ENCODE data around the gene DESI1.
"Not testable (repeated sequence)": the region's sequence is repeated elsewhere in the genome, so short reads cannot be mapped to it uniquely, and the experiment has no call there.

The DESI1 gene

GRCh38 chr22:41564563-41564962, 56.3 kb downstream of the DESI1 start:
- no peaks in the 10 kb centered on the region for H3K9me3 Mint-ChIP-seq
- H3K4me1 Mint-ChIP-seq (ENCODE audit: low read depth) = peaks cover 6% of the 10 kb centered on the region
- no peak overlapping the region for H3K4me3 Mint-ChIP-seq
- H3K27me3 Mint-ChIP-seq = peaks cover 22% of the 10 kb centered on the region
- H3K27ac Mint-ChIP-seq = no peak overlapping the region
- H3K36me3 Mint-ChIP-seq (ENCODE audit: low read depth) = no peaks in the 10 kb centered on the region

GRCh38 chr22:41563051-41563711, 57.7 kb downstream of the DESI1 start:
- no peak overlapping the region for H3K27ac Mint-ChIP-seq
- no peak overlapping the region for H3K4me3 Mint-ChIP-seq
- H3K27me3 Mint-ChIP-seq = peaks cover 22% of the 10 kb centered on the region
- H3K4me1 Mint-ChIP-seq (ENCODE audit: low read depth) = peaks cover 6% of the 10 kb centered on the region
- H3K9me3 Mint-ChIP-seq = no peaks in the 10 kb centered on the region
- no peaks in the 10 kb centered on the region for H3K36me3 Mint-ChIP-seq (ENCODE audit: low read depth)

GRCh38 chr22:41562461-41562860, 58.4 kb downstream of the DESI1 start:
- no peak overlapping the region for H3K4me3 Mint-ChIP-seq
- peaks cover 6% of the 10 kb centered on the region for H3K4me1 Mint-ChIP-seq (ENCODE audit: low read depth)
- no peak overlapping the region for H3K27ac Mint-ChIP-seq

GRCh38 chr22:41561788-41562187, 59.1 kb downstream of the DESI1 start:
- Mint-ChIP-seq H3K4me1 (ENCODE audit: low read depth) (peaks cover 9% of the 10 kb centered on the region), H3K27ac (no peak overlapping the region), H3K9me3 (no peaks in the 10 kb centered on the region), H3K27me3 (peaks cover 22% of the 10 kb centered on the region), H3K36me3 (ENCODE audit: low read depth) (no peaks in the 10 kb centered on the region), H3K4me3 (no peak overlapping the region)

More at GRCh38 chr22:41562461-41562860, 58.4 kb downstream of the DESI1 start:
- Mint-ChIP-seq H3K36me3 (ENCODE audit: low read depth) (no peaks in the 10 kb centered on the region), H3K9me3 (no peaks in the 10 kb centered on the region), H3K27me3 (peaks cover 22% of the 10 kb centered on the region)

- Mint-ChIP-seq H3K27ac (no peak overlapping the region), H3K4me1 (ENCODE audit: low read depth) (peaks cover 9% of the 10 kb centered on the region), H3K9me3 (no peaks in the 10 kb centered on the region), H3K27me3 (peaks cover 22% of the 10 kb centered on the region), H3K36me3 (ENCODE audit: low read depth) (no peaks in the 10 kb centered on the region), H3K4me3 (no peak overlapping the region)
Observed at GRCh38 chr22:41561335-41561734, 59.5 kb downstream of the DESI1 start.

- Mint-ChIP-seq H3K36me3 (ENCODE audit: low read depth) (no peaks in the 10 kb centered on the region), H3K4me1 (ENCODE audit: low read depth) (peaks cover 3% of the 10 kb centered on the region), H3K27ac (no peak overlapping the region), H3K9me3 (no peaks in the 10 kb centered on the region), H3K27me3 (peaks cover 22% of the 10 kb centered on the region), H3K4me3 (no peak overlapping the region)
Observed at GRCh38 chr22:41560095-41560471, 60.8 kb downstream of the DESI1 start.

- not testable (repeated sequence) for H3K27ac Mint-ChIP-seq; H3K9me3 Mint-ChIP-seq; H3K4me1 Mint-ChIP-seq (ENCODE audit: low read depth); H3K4me3 Mint-ChIP-seq; H3K36me3 Mint-ChIP-seq (ENCODE audit: low read depth)
- peaks cover 22% of the 10 kb centered on the region for H3K27me3 Mint-ChIP-seq
Observed at GRCh38 chr22:41558241-41558630, 62.6 kb downstream of the DESI1 start.

GRCh38 chr22:41557401-41558240, 63.2 kb downstream of the DESI1 start:
- H3K27me3 Mint-ChIP-seq = peaks cover 24% of the 10 kb centered on the region
- H3K27ac Mint-ChIP-seq = no peak overlapping the region
- no peaks in the 10 kb centered on the region for H3K36me3 Mint-ChIP-seq (ENCODE audit: low read depth)
- H3K4me3 Mint-ChIP-seq = no peak overlapping the region
- no peaks in the 10 kb centered on the region for H3K9me3 Mint-ChIP-seq
- H3K4me1 Mint-ChIP-seq (ENCODE audit: low read depth) = peaks cover 3% of the 10 kb centered on the region

- peaks cover 27% of the 10 kb centered on the region for H3K27me3 Mint-ChIP-seq
- H3K4me3 Mint-ChIP-seq = no peak overlapping the region
- no peaks in the 10 kb centered on the region for H3K9me3 Mint-ChIP-seq
- H3K27ac Mint-ChIP-seq = no peak overlapping the region
- peaks cover 3% of the 10 kb centered on the region for H3K4me1 Mint-ChIP-seq (ENCODE audit: low read depth)
- no peaks in the 10 kb centered on the region for H3K36me3 Mint-ChIP-seq (ENCODE audit: low read depth)
Observed at GRCh38 chr22:41556561-41556960, 64.3 kb downstream of the DESI1 start.

- Mint-ChIP-seq H3K27me3 (peaks cover 17% of the 10 kb centered on the region), H3K9me3 (no peaks in the 10 kb centered on the region), H3K36me3 (ENCODE audit: low read depth) (no peaks in the 10 kb centered on the region), H3K4me3 (no peak overlapping the region), H3K4me1 (ENCODE audit: low read depth) (peaks cover 3% of the 10 kb centered on the region), H3K27ac (no peak overlapping the region)
Observed at GRCh38 chr22:41555325-41555982, 65.4 kb downstream of the DESI1 start.

GRCh38 chr22:41551877-41552582, 68.8 kb downstream of the DESI1 start:
- peaks cover 8% of the 10 kb centered on the region for H3K27me3 Mint-ChIP-seq
- peaks cover 2% of the 10 kb centered on the region for H3K4me1 Mint-ChIP-seq (ENCODE audit: low read depth)
- H3K27ac Mint-ChIP-seq = no peak overlapping the region
- no peaks in the 10 kb centered on the region for H3K36me3 Mint-ChIP-seq (ENCODE audit: low read depth)
- H3K9me3 Mint-ChIP-seq = no peaks in the 10 kb centered on the region
- H3K4me3 Mint-ChIP-seq = no peak overlapping the region

- H3K36me3 Mint-ChIP-seq (ENCODE audit: low read depth) = no peaks in the 10 kb centered on the region
- peaks cover 8% of the 10 kb centered on the region for H3K27me3 Mint-ChIP-seq
- H3K27ac Mint-ChIP-seq = no peak overlapping the region
- no peaks in the 10 kb centered on the region for H3K9me3 Mint-ChIP-seq
- H3K4me1 Mint-ChIP-seq (ENCODE audit: low read depth) = no peaks in the 10 kb centered on the region
- H3K4me3 Mint-ChIP-seq = no peak overlapping the region
Observed at GRCh38 chr22:41550952-41551491, 69.8 kb downstream of the DESI1 start.

- H3K4me3 Mint-ChIP-seq = no peak overlapping the region
- H3K27me3 Mint-ChIP-seq = peaks cover 8% of the 10 kb centered on the region
- H3K36me3 Mint-ChIP-seq (ENCODE audit: low read depth) = no peaks in the 10 kb centered on the region
Observed at GRCh38 chr22:41548830-41549211, 72.0 kb downstream of the DESI1 start.

More at GRCh38 chr22:41548830-41549211, 72.0 kb downstream of the DESI1 start:
- no peak overlapping the region for H3K27ac Mint-ChIP-seq
- H3K9me3 Mint-ChIP-seq = no peaks in the 10 kb centered on the region
- H3K4me1 Mint-ChIP-seq (ENCODE audit: low read depth) = peaks cover 12% of the 10 kb centered on the region

Data from stimulated activated naive CD8-positive, alpha-beta T cell treated with anti-CD3 and anti-CD28 coated beads, Interleukin-15, Interleukin-2, amounts not matched to agents 100 ng/mL and 50 ng/mL, for 24 hours (primary cell).